BLaER1 (cell line): ENCODE results near the gene CLGN.
A peak's percentile ranks its signal among the peaks of the same experiment; 100 is the strongest.
"Not testable (repeated sequence)": the region's sequence is repeated elsewhere in the genome, so short reads cannot be mapped to it uniquely, and the experiment has no call there.

Experiments used
- H3K27ac ChIP-seq: shearing (Covaris generic); formaldehyde crosslinking; 2 replicates; pipeline ENCODE4 v1.8.1; 2022
- H3K27me3 ChIP-seq: shearing (Covaris generic); formaldehyde crosslinking; 2 replicates; pipeline ENCODE4 v1.8.1; 2022
- H3K36me3 ChIP-seq: shearing (Covaris generic); formaldehyde crosslinking; 2 replicates; pipeline ENCODE4 v1.8.1; 2022
- H3K4me1 ChIP-seq: shearing (Covaris generic); formaldehyde crosslinking; 2 replicates; pipeline ENCODE4 v1.8.1; 2022
- H3K4me2 ChIP-seq: shearing (Covaris generic); formaldehyde crosslinking; 2 replicates; pipeline ENCODE4 v1.8.1; 2022
- H3K4me3 ChIP-seq: shearing (Covaris generic); formaldehyde crosslinking; 2 replicates; pipeline ENCODE4 v1.8.1; 2022
- H3K9ac ChIP-seq: shearing (Covaris generic); formaldehyde crosslinking; 2 replicates; pipeline ENCODE4 v1.8.1; 2022
- H3K9me3 ChIP-seq: shearing (Covaris generic); formaldehyde crosslinking; 2 replicates; pipeline ENCODE4 v1.8.1; 2022
- H4K20me1 ChIP-seq: shearing (Covaris generic); formaldehyde crosslinking; 2 replicates; pipeline ENCODE4 v1.8.1; 2022
- Cebpa-rat ChIP-seq: shearing (Covaris generic); IDR thresholded peaks from 2 replicates; pipeline ENCODE4 v1.8.1; 2022

The CLGN gene, protein sequence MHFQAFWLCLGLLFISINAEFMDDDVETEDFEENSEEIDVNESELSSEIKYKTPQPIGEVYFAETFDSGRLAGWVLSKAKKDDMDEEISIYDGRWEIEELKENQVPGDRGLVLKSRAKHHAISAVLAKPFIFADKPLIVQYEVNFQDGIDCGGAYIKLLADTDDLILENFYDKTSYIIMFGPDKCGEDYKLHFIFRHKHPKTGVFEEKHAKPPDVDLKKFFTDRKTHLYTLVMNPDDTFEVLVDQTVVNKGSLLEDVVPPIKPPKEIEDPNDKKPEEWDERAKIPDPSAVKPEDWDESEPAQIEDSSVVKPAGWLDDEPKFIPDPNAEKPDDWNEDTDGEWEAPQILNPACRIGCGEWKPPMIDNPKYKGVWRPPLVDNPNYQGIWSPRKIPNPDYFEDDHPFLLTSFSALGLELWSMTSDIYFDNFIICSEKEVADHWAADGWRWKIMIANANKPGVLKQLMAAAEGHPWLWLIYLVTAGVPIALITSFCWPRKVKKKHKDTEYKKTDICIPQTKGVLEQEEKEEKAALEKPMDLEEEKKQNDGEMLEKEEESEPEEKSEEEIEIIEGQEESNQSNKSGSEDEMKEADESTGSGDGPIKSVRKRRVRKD

DNA sequence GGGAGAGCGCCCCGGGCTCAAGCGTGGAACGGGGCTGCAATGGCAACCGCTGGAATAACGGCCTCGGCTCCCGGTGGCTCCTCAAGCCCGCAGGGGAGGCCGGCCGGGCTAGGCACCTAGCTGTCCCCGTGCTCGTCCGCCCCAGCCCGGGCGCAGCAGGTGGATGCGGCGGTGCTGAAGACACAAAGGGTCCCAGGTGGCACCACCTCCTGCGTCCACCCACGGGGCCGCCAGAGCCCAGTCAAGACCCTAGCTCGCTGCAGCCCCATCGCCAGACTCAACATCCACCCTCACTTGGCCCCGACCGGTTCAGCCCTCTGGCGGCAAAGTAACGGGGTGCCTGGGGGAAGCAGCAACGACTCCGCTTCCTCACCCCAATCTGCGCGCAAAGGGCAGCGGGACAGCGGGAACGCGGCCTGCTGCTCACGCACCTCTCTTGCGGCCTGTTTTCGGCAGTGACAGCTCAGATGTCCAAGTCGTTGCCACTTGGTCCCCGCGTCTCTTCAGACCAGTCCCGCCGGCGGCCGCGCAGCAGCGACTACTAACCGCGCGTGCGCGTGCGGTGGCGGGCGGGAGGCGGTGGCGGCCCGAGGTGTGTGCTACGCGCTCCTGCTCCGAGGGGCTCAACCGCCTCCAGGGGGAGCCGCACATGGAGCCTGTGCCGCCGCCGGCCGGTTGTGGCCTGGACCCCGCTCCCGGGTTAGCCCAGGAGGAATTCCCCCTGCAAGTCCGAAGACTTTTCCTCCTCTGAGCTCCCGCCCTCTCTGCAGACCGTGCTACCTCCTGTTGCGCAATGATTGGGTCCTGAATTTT, at the start of gene CLGN:
TSS of gene CLGN (minus strand) at position 543 of the 813 bp plus-strand sequence. CDS start 14,570 bp downstream, outside the sequence.
- no peaks in the 10 kb centered on the region for H3K36me3 ChIP-seq

DNA sequence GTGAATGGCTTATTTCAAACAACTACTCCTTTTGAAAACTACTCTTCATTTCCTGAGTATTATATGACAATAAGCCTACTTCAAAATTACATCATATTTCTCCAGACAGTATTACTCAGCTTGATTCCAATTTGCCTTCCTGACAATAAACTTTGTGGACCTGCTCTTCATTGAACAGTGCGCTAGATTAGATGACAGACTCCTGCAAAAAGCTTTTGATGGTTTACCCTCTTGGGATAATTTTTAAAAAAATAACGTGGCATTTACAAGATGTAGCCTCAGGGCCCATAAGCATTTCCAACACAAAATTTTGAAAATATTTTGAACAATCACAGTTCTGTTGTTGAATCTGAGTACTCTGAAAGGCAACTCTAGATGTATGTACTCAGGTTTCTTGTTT, 44.7 kb upstream of the CLGN start:
- Histone ChIP-seq H3K4me3 (no peak overlapping the region), H3K27me3 (no peaks in the 10 kb centered on the region), H3K27ac (no peak overlapping the region), H3K4me2 (no peak overlapping the region), H3K36me3 (no peaks in the 10 kb centered on the region), H4K20me1 (no peaks in the 10 kb centered on the region), H3K9me3 (no peaks in the 10 kb centered on the region), H3K9ac (no peak overlapping the region), H3K4me1 (no peaks in the 10 kb centered on the region)
- TF ChIP-seq Cebpa-rat: no peak

More for the DNA sequence above, at the start of gene CLGN:
- peak within 1 kb of the TSS; percentile 64 for H3K4me2 ChIP-seq
- H3K27me3 ChIP-seq: no peaks in the 10 kb centered on the region
- H3K4me1 ChIP-seq: no peaks in the 10 kb centered on the region
- H3K9me3 ChIP-seq: peaks cover 11% of the 10 kb centered on the region
- peak within 1 kb of the TSS; percentile 63 for H3K9ac ChIP-seq
- H3K4me3 ChIP-seq: peak within 1 kb of the TSS; percentile 72
- no peaks in the 10 kb centered on the region for H4K20me1 ChIP-seq
- peak; percentile 90 for TF ChIP-seq Cebpa-rat
- peak within 1 kb of the TSS; percentile 38; the same call in 1 of the 2 replicates for H3K27ac ChIP-seq

- H3K9me3 ChIP-seq: no peaks in the 10 kb centered on the region
- H3K36me3 ChIP-seq: no peaks in the 10 kb centered on the region
- no peaks in the 10 kb centered on the region for H4K20me1 ChIP-seq
- H3K4me3 ChIP-seq: no peak overlapping the region
- H3K27ac ChIP-seq: no peak overlapping the region
- TF ChIP-seq Cebpa-rat: no peak
- H3K4me1 ChIP-seq: no peaks in the 10 kb centered on the region
- no peak overlapping the region for H3K9ac ChIP-seq
- no peaks in the 10 kb centered on the region for H3K27me3 ChIP-seq
- H3K4me2 ChIP-seq: no peak overlapping the region
Measured at GRCh38 chr4:140469791-140470733, 42.6 kb upstream of the CLGN start.

DNA sequence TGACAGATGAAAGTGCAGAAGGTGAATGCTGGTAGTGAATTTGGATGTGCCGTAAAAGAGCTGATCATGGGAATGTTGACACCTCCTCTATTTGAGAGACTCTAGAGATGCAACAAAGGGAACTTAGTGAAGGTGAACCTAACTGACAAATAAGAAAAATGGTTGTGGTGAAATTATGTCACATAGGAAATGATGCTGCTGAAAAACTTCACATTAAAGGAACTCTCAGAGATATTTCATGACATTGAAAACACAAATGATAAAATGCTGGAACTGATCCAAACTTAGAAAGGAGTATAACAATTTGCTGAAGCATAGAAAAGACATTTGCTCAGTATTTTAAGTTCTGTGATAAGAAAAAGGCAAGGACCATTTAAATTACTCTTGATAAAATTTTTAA, 38.7 kb upstream of the CLGN start:
- no peak overlapping the region for H3K4me3 ChIP-seq
- no peaks in the 10 kb centered on the region for H4K20me1 ChIP-seq
- no peaks in the 10 kb centered on the region for H3K4me1 ChIP-seq
- no peaks in the 10 kb centered on the region for H3K9me3 ChIP-seq
- no peak for TF ChIP-seq Cebpa-rat
- H3K27me3 ChIP-seq: no peaks in the 10 kb centered on the region
- H3K4me2 ChIP-seq: no peak overlapping the region
- no peak overlapping the region for H3K27ac ChIP-seq
- no peaks in the 10 kb centered on the region for H3K36me3 ChIP-seq
- H3K9ac ChIP-seq: no peak overlapping the region

- Histone ChIP-seq H3K9ac (no peak overlapping the region), H3K27ac (no peak overlapping the region), H3K27me3 (no peaks in the 10 kb centered on the region), H3K9me3 (no peaks in the 10 kb centered on the region), H3K4me2 (no peak overlapping the region), H4K20me1 (no peaks in the 10 kb centered on the region), H3K4me3 (no peak overlapping the region), H3K36me3 (no peaks in the 10 kb centered on the region), H3K4me1 (no peaks in the 10 kb centered on the region)
- no peak for TF ChIP-seq Cebpa-rat
Measured at GRCh38 chr4:140463614-140464013, 36.2 kb upstream of the CLGN start.

DNA sequence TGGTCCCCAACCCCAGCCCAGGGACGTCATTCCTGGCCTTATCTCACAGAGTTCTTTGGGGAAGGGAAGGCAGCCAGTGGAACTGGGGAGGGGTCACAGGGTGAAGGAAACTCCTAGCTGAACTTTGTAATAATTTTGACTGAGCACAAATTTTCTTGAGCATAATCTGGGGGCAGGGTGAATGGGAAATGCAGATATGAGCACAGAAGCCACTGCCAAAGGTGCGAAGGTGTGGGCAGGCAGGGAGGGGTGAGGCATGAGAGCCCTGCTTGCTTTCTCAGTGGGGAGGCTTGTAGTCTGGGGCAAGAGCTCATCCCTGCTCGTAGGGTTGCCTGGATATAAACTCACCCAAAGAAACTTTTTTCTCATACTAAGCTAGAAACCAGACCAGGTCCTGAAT, 35.7 kb upstream of the CLGN start:
- no peak overlapping the region for H3K27ac ChIP-seq
- no peaks in the 10 kb centered on the region for H3K9me3 ChIP-seq
- H4K20me1 ChIP-seq: no peaks in the 10 kb centered on the region
- H3K27me3 ChIP-seq: no peaks in the 10 kb centered on the region
- H3K4me3 ChIP-seq: no peak overlapping the region
- no peaks in the 10 kb centered on the region for H3K4me1 ChIP-seq
- TF ChIP-seq Cebpa-rat: no peak
- H3K4me2 ChIP-seq: no peak overlapping the region
- no peaks in the 10 kb centered on the region for H3K36me3 ChIP-seq
- H3K9ac ChIP-seq: no peak overlapping the region

DNA sequence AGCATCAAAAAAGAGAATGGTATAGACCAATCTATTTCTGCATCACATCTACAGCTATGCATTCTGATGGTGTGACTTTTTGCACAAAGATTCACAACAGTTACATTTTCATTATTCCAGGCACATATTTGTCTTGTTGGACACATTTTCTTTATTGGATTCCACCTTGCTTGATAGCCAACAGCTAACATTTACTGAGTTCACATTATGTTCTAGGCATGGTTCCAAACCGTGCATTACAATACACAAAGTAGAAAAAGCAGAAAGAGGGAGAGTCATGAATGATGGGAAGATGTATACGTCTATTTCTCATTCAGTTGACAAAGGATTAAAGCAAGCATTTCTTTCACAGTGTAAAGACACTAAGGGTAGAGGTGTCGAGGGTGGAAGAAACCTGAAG, 22.9 kb upstream of the CLGN start:
- Histone ChIP-seq H4K20me1 (no peaks in the 10 kb centered on the region), H3K4me3 (no peak overlapping the region), H3K9ac (no peak overlapping the region), H3K9me3 (no peaks in the 10 kb centered on the region), H3K27me3 (no peaks in the 10 kb centered on the region), H3K27ac (no peak overlapping the region), H3K36me3 (no peaks in the 10 kb centered on the region), H3K4me1 (no peaks in the 10 kb centered on the region), H3K4me2 (no peak overlapping the region)
- no peak for TF ChIP-seq Cebpa-rat

DNA sequence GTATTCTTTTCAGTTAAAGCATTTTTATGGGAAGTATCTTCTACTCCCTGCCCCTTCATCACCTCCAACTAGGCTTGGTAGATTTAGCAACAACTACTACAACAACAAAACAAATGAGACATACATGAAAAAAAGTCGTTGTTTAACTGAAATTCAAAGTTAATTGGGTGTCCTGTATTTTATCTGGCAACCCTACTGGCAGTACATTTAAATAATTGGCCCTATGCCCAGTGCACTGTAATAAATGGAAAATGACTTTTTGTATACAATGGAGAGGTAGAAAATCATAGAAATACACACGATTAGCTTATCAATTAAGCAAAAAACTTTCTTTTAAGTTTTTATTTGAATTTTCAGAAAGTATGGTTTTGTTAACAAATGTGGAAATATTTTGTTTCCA, 21.4 kb upstream of the CLGN start:
- no peaks in the 10 kb centered on the region for H3K36me3 ChIP-seq
- H3K9ac ChIP-seq: no peak overlapping the region
- H3K4me2 ChIP-seq: no peak overlapping the region
- no peak for TF ChIP-seq Cebpa-rat
- H3K27ac ChIP-seq: no peak overlapping the region
- no peaks in the 10 kb centered on the region for H3K27me3 ChIP-seq
- H3K4me3 ChIP-seq: no peak overlapping the region
- H3K4me1 ChIP-seq: no peaks in the 10 kb centered on the region
- no peaks in the 10 kb centered on the region for H3K9me3 ChIP-seq
- H4K20me1 ChIP-seq: no peaks in the 10 kb centered on the region

DNA sequence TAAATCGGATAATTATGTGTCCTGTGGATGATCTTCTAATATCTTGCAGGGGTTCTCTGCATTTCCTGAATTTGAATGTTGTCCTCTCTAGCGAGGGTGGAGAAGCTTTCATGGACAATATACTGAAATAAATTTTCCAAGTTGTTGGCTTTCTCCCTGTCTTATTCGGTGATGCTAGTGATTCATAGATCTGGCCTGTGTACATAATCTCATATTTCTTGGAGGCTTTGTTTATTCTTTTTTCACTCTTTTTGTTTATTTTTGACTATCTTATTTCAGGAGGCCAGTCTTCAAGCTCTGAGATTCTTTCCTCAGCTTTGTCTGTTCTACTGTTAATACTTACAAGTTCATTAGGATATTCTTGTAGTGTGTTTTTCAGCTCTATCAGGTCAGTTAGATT, 20.7 kb upstream of the CLGN start:
- Histone ChIP-seq H3K4me2 (no peak overlapping the region), H4K20me1 (no peaks in the 10 kb centered on the region)

GRCh38 chr4:140444347-140444746, 16.9 kb upstream of the CLGN start:
- H3K9ac ChIP-seq, H3K9me3 ChIP-seq, H3K4me3 ChIP-seq, H3K4me1 ChIP-seq, H4K20me1 ChIP-seq, H3K4me2 ChIP-seq, H3K36me3 ChIP-seq, H3K27ac ChIP-seq, H3K27me3 ChIP-seq: not testable (repeated sequence)

More for the DNA sequence above, 20.7 kb upstream of the CLGN start:
- no peak overlapping the region for H3K9ac ChIP-seq
- H3K36me3 ChIP-seq: no peaks in the 10 kb centered on the region
- no peaks in the 10 kb centered on the region for H3K4me1 ChIP-seq
- no peaks in the 10 kb centered on the region for H3K27me3 ChIP-seq
- no peak overlapping the region for H3K27ac ChIP-seq
- no peak for TF ChIP-seq Cebpa-rat
- H3K9me3 ChIP-seq: no peaks in the 10 kb centered on the region
- no peak overlapping the region for H3K4me3 ChIP-seq
